Limb (tissue), 2 donors: ENCODE results near the gene OPCML.
"Not testable (repeated sequence)": the region's sequence is repeated elsewhere in the genome, so short reads cannot be mapped to it uniquely, and the experiment has no call there.

ENCODE experiments used
- DNase-seq, 2 donors: peaks; one replicate each; pipeline ENCODE4 v3.0.0-alpha.2; 2016; ENCODE audit errors: extremely low spot score in 2 of 2

The OPCML gene

GRCh38 chr11:132373405-132374143 lies 1158.7 kb downstream of the OPCML start:
- no peak for DNase-seq

GRCh38 chr11:132370114-132370513 lies 1162.2 kb downstream of the OPCML start:
- not testable (repeated sequence) for DNase-seq

GRCh38 chr11:132367293-132367692 lies 1165.0 kb downstream of the OPCML start:
- DNase-seq: no peak

GRCh38 chr11:132365650-132366049 lies 1166.7 kb downstream of the OPCML start:
- no peak for DNase-seq
